ENCODE measurements around the gene ZNF485.
A peak's percentile ranks its signal among the peaks of the same experiment; 100 is the strongest.

Gene ZNF485

GRCh38 chr10:43649185-43649523 lies 42.9 kb downstream of the ZNF485 start:
- Histone ChIP-seq H3K36me3 (ENCODE audit: control insufficient read depth, insufficient read depth, low read length) (peaks cover 14% of the 10 kb centered on the region), H3K4me1 (ENCODE audit: control insufficient read depth, insufficient read depth, low read length) (peaks cover 2% of the 10 kb centered on the region), H3K9ac (ENCODE audit: low read length) (peak overlapping the region; percentile 38), H3K27me3 (ENCODE audit: control insufficient read depth, insufficient read depth, low read length) (no peaks in the 10 kb centered on the region), H3K4me3 (ENCODE audit: low read length) (peak overlapping the region; percentile 74), H3K27ac (ENCODE audit: low read depth, low read length) (peak overlapping the region; percentile 77)

GRCh38 chr10:43653746-43654145 lies 47.5 kb downstream of the ZNF485 start:
- Histone ChIP-seq H3K4me3 (ENCODE audit: low read length) (no peak overlapping the region), H3K27ac (ENCODE audit: low read depth, low read length) (no peak overlapping the region), H3K9ac (ENCODE audit: low read length) (no peak overlapping the region), H3K36me3 (ENCODE audit: control insufficient read depth, insufficient read depth, low read length) (no peaks in the 10 kb centered on the region), H3K4me1 (ENCODE audit: control insufficient read depth, insufficient read depth, low read length) (peaks cover 2% of the 10 kb centered on the region), H3K27me3 (ENCODE audit: control insufficient read depth, insufficient read depth, low read length) (no peaks in the 10 kb centered on the region)

- Histone ChIP-seq H3K4me3 (ENCODE audit: low read length) (no peak overlapping the region), H3K4me1 (ENCODE audit: control insufficient read depth, insufficient read depth, low read length) (no peaks in the 10 kb centered on the region)
Measured at GRCh38 chr10:43655311-43655710, 49.1 kb downstream of the ZNF485 start.

GRCh38 chr10:43658227-43658626 lies 52.0 kb downstream of the ZNF485 start:
- Histone ChIP-seq H3K27ac (ENCODE audit: low read depth, low read length) (no peak overlapping the region), H3K27me3 (ENCODE audit: control insufficient read depth, insufficient read depth, low read length) (no peaks in the 10 kb centered on the region), H3K36me3 (ENCODE audit: control insufficient read depth, insufficient read depth, low read length) (no peaks in the 10 kb centered on the region)

More at GRCh38 chr10:43655311-43655710, 49.1 kb downstream of the ZNF485 start:
- no peaks in the 10 kb centered on the region for H3K27me3 ChIP-seq (ENCODE audit: control insufficient read depth, insufficient read depth, low read length)
- H3K27ac ChIP-seq (ENCODE audit: low read depth, low read length) = no peak overlapping the region
- no peaks in the 10 kb centered on the region for H3K36me3 ChIP-seq (ENCODE audit: control insufficient read depth, insufficient read depth, low read length)
- H3K9ac ChIP-seq (ENCODE audit: low read length) = no peak overlapping the region

GRCh38 chr10:43665054-43665453 lies 58.8 kb downstream of the ZNF485 start:
- Histone ChIP-seq H3K27me3 (ENCODE audit: control insufficient read depth, insufficient read depth, low read length) (peaks cover 3% of the 10 kb centered on the region), H3K9ac (ENCODE audit: low read length) (no peak overlapping the region), H3K27ac (ENCODE audit: low read depth, low read length) (no peak overlapping the region), H3K36me3 (ENCODE audit: control insufficient read depth, insufficient read depth, low read length) (no peaks in the 10 kb centered on the region), H3K4me1 (ENCODE audit: control insufficient read depth, insufficient read depth, low read length) (no peaks in the 10 kb centered on the region), H3K4me3 (ENCODE audit: low read length) (no peak overlapping the region)

More at GRCh38 chr10:43658227-43658626, 52.0 kb downstream of the ZNF485 start:
- no peak overlapping the region for H3K4me3 ChIP-seq (ENCODE audit: low read length)
- no peaks in the 10 kb centered on the region for H3K4me1 ChIP-seq (ENCODE audit: control insufficient read depth, insufficient read depth, low read length)
- H3K9ac ChIP-seq (ENCODE audit: low read length) = no peak overlapping the region

- H3K27me3 ChIP-seq (ENCODE audit: control insufficient read depth, insufficient read depth, low read length) = peaks cover 3% of the 10 kb centered on the region
- no peak overlapping the region for H3K9ac ChIP-seq (ENCODE audit: low read length)
- no peak overlapping the region for H3K27ac ChIP-seq (ENCODE audit: low read depth, low read length)
- H3K36me3 ChIP-seq (ENCODE audit: control insufficient read depth, insufficient read depth, low read length) = no peaks in the 10 kb centered on the region
- H3K4me1 ChIP-seq (ENCODE audit: control insufficient read depth, insufficient read depth, low read length) = no peaks in the 10 kb centered on the region
- no peak overlapping the region for H3K4me3 ChIP-seq (ENCODE audit: low read length)
Measured at GRCh38 chr10:43666552-43666951, 60.3 kb downstream of the ZNF485 start.

- H3K27me3 ChIP-seq (ENCODE audit: control insufficient read depth, insufficient read depth, low read length) = peaks cover 3% of the 10 kb centered on the region
- H3K4me3 ChIP-seq (ENCODE audit: low read length) = no peak overlapping the region
Measured at GRCh38 chr10:43667317-43667731, 61.1 kb downstream of the ZNF485 start.

More at GRCh38 chr10:43667317-43667731, 61.1 kb downstream of the ZNF485 start:
- Histone ChIP-seq H3K9ac (ENCODE audit: low read length) (no peak overlapping the region), H3K4me1 (ENCODE audit: control insufficient read depth, insufficient read depth, low read length) (no peaks in the 10 kb centered on the region), H3K27ac (ENCODE audit: low read depth, low read length) (no peak overlapping the region), H3K36me3 (ENCODE audit: control insufficient read depth, insufficient read depth, low read length) (no peaks in the 10 kb centered on the region)
